SH-SY5Y (cell line): Measurements from ENCODE around the gene DPY19L3.

Experiments used
- GATA2 ChIP-seq: IDR thresholded peaks from 2 replicates; pipeline ENCODE4 v1.6.1; 2011; ENCODE audit warnings: mild to moderate bottlenecking, low read depth, low read length
- GATA3 ChIP-seq: IDR thresholded peaks from 2 replicates; pipeline ENCODE4 v1.6.1; 2011; ENCODE audit warnings: low read depth, mild to moderate bottlenecking, low read length, moderate library complexity

Gene DPY19L3

DNA sequence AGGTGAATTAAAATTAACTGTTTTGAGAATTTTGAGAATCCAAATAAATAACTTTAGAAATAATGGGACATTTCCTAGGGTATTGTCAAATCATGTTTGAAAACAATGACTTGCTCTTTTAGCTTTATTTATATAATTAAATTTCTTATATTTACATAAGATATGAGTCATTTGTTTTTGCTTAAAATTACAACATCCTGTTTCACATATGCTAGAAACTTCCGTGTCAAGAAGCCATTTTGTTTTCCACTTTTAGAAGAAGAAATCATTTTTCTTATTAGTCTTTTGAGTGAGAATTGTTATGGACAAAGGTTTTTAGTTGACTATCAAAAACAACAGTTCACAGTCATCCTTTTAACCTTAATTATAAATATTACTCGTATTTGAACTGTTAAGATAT lies 48.2 kb downstream of the DPY19L3 start:
- no peak for TF ChIP-seq GATA2
- no peak for TF ChIP-seq GATA3

DNA sequence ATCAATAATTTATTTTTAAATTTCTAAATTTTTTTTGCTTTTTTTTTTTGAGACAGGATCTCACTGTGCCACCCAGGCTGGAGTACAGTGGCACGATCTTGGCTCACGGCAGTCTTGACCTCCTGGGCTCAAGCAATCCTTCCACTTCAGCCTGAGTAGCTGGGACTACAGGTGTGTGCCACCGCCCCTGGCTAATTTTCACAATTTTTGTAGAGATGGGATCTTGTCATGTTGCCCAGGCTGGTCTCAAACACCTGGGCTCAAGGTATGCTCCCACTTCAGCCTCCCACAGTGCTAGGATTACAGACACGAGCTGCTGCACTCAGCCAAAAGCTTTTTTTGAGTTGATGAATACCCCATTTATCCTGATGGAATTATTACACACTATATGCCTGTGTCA lies 50.8 kb downstream of the DPY19L3 start:
- no peak for TF ChIP-seq GATA3

DNA sequence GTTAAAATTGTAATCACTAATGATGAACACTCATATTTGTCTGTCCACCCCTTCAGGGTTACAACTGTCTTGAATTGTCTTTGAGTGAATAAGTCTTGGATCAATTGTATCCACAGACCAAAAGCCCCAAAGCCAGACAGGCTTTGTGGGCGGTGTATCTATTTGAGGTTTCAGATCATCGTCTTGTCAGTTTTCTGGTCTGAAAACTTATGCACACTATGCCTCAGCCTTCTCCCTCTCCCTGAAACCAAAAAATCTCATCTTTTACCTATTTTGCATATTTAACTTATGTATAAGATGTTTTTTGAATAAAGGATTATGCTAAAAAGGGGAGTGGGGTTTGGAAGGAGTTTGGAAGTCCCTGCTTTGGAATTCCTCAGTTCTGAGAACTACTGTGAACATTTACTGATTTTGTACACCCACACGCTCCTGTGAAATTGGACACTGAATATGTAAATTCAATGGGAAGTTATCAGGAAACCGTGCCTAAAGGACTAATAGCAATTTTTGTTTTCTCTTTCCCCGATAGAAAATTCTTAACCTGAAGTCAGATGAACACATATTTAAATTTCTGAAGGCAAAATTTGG lies 52.1 kb downstream of the DPY19L3 start:
- TF ChIP-seq GATA3 (no peak), GATA2 (no peak)

DNA sequence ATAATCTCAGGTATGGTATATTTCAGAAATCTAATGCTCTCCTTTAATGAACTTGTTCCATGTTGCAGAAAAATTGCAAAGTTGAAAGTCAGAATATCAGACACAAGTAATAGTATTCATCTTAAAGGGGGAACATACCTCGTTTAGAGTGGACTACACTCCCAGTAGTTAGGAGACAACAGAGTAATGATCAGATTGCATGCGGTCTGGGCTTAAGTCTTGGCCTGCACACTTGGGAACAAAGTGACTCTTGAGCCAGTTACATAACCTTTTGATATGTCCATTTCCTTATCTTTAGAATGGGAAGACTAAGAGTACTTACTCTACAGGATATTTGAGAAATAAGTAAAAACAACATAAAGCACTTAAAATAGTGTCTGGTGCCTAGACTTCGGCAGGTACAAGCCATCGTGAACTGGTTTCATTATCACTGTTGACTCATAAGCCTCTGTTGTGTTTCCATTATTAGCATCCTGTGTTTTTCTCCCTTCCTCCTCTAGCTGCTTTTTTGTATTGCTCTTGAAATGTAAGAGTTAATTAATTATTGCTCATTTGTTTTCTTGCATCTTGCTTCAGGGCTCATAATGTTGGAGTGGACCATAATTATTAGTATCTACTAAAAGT lies 53.0 kb downstream of the DPY19L3 start:
- TF ChIP-seq GATA3 (no peak), GATA2 (no peak)

DNA sequence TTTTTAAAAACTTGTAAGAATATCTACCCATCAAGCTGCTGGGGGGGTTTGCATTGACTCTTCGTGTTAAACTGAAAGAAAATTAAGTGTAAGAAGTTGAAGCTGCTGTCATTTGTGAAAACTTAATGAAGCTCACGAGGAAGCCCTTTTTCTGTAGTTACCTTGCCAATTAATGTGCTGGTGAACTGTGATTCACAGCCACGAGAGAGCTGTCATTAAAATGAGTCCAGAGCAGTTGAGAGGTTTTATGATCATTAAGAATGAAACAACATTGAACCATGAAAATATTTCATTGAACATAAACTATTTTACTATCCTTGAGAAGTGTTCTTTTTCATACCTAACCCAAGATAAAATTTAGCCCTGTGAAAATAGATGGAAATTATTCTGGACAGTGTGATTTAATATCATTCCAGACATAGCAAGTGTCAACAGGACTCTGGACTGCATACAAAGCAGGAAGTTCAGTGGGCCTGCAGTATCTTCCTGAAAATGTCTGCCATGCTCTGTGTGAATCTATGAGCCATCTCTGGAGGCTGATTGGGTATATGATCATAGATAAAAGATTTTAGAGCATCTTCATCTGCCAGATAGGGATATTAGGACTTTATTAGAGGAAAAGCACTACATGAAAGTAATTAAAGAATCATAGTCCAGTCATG lies 53.8 kb downstream of the DPY19L3 start:
- TF ChIP-seq GATA2 = no peak

DNA sequence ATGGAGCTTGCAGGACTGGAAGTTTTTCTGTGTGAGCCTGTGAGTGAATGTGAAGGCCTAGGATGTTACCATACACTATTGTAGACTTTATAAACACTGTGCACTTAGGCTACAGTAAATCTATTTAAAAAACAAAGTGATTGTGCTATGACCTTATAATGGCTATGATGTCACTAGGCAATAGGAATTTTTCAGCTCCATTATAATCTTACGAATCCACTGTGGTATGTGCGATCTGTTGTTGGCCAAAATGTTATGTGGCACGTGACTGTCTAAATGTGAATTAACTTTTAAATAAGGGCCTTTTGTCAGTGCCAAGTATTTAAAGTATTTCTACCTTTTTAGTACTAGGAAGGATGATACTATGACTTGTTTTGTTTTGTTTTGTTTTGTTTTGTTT lies 54.9 kb downstream of the DPY19L3 start:
- TF ChIP-seq GATA3 = no peak

DNA sequence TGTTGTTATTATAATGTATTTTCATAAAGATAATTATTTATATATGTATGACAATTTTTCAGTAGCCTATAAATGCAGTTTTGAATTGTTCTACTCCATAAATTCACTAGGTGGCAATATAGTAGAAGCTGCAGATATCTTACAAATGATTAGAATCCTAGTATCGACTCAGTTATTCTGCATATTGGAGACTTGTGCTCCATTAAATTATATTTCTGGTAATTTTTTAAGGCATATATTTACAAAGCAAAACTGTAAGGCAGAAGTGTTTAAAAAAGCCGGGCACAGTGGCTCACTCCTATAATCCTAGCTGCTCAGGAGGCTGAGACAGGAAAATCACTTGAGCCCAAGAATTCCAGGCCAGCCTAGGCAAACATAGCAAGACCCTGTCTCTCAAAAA lies 58.7 kb downstream of the DPY19L3 start:
- TF ChIP-seq GATA3 (no peak), GATA2 (no peak)

DNA sequence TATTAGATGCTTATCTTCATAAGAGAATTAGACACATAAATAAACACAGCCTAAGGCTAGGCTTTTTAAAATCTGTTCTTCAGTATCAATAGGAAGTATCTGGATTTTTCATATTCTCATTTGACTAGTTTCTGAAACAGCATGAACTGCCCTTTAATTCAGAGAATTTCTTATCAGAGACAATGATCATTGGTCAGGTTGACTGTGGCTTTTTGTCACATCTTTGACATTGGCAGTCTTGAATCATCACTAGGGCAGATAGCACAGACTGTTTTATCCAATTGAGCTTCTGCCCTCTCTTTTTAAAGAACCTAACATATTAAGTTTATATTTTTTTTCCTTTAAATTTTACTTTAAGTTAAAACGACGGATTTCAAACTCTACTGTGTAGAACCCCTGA lies 59.6 kb downstream of the DPY19L3 start:
- TF ChIP-seq GATA3 (no peak), GATA2 (no peak)

DNA sequence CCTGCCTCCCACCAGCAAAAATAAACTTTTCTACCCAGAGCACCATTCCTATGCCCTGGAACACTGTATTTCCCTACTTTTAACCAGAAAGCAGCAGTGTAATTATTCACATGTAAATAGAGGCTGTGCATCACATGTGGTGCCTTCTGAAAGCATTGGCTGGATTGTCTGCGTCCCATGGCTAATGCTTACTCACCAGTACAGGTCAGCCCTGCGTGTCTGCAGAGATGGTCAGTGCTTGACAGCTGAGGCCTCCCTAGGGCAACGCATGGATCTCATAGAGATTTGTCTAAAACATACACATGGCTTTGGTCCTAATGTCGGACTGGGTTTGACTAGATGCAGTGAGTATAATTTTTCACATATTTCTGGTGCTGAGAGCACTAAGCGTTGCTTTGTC lies 64.2 kb downstream of the DPY19L3 start:
- TF ChIP-seq GATA3 = no peak
- no peak for TF ChIP-seq GATA2

DNA sequence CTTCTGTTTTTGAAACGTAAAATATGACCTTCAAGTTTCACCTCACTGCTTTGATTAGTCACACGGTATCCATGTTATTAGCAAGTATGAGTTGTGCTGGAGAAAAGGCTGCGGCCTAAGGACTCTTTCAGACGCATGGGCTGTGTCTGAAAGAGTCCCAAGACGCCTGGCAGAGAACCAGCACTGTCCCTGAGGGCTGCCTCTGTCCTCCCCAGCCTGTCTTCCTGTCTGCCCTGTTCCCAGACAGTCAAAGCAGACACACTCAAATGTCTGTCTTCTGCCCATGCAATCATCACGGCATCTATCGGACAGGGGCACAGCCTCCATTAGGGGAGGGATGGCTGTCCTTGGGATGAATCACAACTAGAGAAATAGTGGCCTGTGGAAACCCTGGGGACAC lies 65.5 kb downstream of the DPY19L3 start:
- TF ChIP-seq GATA2 (no peak), GATA3 (no peak)

DNA sequence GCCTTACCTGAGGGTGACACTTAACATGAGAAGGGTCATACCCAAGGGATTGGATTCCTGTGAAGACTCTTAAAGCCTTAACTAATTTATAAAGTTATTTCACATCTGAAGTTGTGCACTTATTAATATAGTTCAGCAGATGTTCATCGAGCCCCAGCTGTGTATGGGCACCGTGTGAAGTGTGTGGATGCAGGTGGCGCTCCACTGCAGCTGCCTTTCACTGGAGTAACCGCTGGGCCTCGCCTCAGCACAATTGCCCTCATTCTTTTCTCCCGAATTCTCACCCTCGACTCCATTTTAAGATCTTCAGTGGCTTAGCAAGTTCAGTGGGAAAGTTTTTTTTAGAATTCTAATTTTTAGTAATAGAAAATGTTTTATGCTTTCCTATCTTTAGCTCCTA lies 66.2 kb downstream of the DPY19L3 start:
- TF ChIP-seq GATA3 = no peak
- TF ChIP-seq GATA2 = no peak

DNA sequence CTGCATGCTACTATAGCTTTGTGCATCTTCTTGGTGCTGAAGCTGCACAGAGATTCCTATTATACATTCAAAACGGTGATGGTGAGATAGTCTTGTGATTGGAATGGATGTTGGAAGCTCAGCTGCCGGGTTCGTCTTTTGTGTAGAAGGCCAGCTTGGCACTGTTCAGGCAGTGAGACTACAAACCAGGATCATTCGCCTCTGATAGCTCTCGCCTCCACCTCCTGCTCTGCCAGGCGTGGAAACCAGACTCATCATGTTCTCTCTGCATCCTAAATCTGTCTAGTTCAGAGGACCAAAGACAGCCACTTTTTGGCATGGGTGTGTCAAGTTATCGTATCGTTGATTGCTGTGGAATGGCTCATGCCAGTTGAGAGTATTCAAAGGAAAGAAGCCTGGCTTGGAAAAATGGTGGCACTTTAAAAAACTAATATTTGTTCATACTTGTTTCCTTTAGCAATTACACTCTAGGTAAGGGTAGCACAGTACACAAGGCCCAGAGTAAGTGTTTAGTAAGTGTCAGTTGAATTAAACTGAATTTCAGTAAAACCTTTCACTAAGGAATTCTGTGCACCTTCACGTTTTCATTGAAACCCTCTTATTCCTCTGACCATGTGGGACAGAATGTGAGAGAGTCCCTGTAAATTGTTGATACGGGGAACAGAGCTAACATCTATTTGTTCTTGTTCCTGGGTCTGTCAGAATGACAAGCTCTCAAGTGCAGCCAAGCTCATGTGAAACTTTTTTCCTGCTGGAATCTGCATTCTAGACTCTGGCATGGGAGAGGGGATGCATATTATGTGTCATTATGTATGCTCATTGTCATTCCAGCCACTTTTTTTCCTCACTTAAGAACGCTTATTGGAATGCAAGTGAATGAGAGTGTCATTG lies 69.8 kb downstream of the DPY19L3 start:
- TF ChIP-seq GATA3 = no peak
- TF ChIP-seq GATA2 = no peak

DNA sequence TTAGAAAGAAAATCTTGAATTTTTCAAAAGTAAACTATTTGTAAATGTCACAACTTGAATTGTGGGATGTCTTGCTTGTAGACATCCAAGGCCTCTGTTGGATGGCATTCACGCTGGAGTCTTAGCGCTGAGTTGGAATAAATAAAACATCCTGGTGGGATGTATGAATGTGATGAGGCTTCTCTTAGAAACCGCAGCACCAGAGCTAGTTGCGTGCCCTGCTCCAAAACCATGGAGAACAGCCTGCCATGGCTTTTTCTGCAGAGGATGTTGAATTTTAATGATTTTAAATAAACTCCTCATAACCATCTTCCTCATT lies 70.4 kb downstream of the DPY19L3 start:
- no peak for TF ChIP-seq GATA2
- no peak for TF ChIP-seq GATA3

DNA sequence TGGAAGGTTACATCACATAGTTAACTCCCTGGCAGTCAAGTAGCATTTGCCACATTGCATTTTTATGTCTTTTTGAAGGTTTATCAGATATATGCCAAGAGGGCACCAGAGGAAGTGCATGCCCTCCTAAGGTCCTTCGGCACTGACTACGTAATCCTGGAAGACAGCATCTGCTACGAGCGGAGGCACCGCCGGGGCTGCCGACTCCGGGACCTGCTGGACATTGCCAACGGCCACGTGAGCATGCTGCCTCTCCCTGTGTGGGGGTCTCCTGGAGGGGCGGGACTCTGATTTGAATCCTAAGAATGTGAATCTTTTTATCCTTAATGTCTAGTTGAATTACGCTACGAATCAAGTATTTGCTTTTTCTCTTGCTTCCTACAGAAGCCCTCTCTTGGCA lies 74.8 kb downstream of the DPY19L3 start:
- TF ChIP-seq GATA3 (no peak), GATA2 (no peak)

DNA sequence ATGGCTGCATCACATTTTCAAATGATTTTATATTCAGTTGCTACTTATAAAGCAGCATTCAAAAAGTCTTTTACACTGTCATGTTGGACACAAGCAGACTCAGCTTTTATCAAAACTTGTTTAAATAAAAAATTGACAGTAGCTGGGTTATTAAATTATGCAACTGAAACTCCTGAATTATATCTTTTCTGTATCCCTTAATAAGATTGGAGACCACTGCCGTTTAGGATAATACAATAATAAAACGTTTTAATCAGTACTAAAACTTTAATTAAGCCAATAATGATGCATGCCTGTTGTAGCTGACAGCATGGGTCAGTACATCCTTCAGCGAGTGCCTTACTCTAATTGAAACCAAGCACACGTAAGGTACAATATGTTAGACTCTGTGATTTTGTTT lies 78.0 kb downstream of the DPY19L3 start:
- no peak for TF ChIP-seq GATA3
- no peak for TF ChIP-seq GATA2

DNA sequence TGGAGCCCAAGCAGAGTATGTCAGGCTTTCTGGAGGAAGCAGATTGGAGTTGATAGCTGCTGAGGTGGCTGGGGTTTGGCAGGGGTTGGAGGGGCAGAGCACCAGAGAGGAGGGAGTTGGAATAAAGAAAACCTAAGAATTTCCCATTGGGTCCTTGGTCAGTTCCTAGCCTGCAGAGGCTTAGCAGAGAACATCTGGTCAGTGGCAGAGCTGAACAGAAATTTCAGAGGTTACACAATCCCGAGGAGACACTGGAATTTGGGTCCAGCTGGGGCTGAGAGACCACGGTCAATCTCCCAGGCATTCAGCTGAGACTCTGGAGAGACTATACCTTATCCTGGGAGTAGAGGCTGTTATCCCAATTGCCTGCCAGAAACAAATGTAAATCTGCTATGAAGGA lies 84.4 kb downstream of the DPY19L3 start:
- no peak for TF ChIP-seq GATA2
